Right hindlimb (tissue), 1 donor: Measurements from ENCODE around the gene CPPED1.
A peak's percentile ranks its signal among the peaks of the same experiment; 100 is the strongest.

Experiments used
- DNase-seq: peaks from one replicate; pipeline ENCODE4 v3.0.0-alpha.2; 2018

Gene CPPED1

DNA sequence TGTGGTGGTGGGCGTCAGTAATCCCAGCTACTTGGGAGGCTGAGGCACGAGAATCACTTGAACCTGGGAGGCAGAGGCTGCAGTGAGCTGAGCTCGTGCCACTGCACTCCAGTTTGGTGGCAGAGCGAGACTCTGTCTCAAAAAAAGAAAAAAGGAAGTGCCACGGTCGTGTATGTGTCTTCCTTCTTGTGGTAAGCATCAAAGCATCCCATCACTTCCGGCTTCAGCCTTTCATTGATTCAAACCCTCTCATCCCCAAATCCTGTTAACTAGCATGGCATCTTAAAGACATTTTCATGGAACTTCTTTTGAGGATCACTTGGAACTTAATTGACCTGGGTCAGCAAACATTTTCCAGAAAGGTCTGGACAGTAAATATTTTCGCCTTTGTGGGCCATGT, 126.2 kb downstream of the CPPED1 start:
- no peak for DNase-seq

DNA sequence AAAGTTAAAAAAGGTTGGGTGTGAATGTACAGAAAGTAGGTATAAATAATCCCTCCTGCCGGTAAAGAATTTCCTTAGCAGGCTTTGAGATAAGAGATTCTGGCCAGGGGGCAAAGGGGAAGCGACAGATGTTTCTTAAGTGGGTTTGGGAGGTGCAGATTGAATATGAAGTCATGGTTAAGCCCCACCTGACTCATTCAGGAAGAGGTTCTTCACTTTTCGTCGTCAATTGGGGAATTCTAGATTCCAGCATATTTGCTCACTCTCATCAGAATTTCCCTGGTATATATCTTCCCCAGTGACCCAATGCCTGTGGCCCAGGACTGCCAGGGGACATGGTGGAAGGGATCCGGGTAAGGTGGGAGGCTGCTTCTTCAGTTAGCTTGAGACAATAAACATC, 127.8 kb downstream of the CPPED1 start:
- no peak for DNase-seq

DNA sequence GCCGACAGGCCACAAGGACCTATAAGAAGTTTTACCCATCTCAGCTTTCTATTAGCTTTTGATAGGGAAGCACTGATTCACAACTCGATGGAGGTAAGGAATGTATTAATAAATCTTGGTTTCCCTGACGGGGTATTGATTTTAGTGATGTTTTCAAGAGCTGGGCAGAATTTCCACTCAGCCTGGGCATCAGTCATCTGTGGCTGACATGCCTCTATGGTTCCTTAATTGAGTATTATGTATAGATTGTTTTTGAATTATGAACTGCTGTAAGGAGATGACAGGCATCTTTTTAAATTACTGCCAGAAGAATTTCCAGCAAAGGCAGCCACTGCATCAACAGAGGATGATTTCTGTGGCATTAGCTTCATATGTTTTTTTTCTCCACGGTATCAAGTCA, 128.6 kb downstream of the CPPED1 start:
- no peak for DNase-seq

DNA sequence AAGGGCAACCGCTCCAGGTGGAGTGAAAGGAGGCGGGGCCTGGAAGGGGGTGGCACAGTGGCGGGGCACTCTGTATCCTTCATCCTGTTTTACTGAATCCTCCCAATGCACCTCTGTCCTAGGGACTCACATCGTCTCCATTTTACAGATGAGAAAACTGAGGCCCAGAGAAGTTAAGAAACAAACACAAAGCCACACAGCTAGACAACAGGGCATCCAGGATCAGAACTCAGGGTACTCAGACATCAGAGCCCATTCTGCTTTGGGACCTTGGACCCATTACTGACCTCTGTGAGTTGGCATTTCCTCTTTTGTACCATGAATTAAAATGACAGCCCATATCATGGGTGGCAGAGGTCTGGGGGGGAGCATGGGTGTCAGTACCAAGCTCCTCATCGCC, 129.2 kb downstream of the CPPED1 start:
- no peak for DNase-seq

- DNase-seq = no peak
Measured at GRCh38 chr16:12674071-12674470, 129.6 kb downstream of the CPPED1 start.

DNA sequence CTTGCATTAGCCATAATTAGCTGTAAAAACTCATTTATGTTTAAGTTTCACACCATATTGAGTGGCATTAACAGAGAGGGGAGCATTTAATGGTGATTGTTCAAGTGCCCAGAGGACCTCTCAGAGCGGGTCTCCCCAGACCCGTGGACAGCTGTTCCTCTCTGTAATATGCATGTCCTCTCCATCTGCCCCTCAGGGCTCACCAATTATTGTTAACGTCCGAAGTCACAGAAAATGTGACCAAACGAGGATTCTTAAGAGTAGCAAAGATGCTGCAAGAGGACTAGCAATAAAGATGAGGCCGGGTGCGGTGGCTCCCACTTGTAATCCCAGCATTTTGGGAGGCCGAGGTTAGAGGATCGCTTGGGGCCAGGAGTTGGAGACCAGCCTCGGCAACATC, 130.2 kb downstream of the CPPED1 start:
- no peak for DNase-seq

DNA sequence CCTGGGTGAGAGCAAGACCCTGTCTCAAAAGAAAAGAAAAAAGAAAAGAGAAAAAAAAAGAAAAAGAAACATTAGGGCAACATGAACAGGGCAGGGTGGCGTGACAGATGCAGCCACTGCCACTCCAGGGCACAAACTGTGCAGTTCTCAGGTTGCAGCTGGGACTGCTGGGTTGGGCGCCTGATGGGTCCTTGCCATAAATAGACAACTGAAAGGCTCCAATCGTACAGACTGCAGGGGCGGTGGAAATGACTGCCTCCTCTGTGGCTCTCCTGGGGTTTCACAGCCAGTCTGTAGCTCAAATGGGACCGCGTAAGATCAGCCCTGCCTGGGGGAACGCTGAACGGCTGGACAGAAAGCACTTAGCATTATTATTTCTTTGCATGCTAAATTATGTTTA, 130.7 kb downstream of the CPPED1 start:
- peak; percentile 35 for DNase-seq

- DNase-seq = no peak
Measured at GRCh38 chr16:12669908-12670307, 133.8 kb downstream of the CPPED1 start.

DNA sequence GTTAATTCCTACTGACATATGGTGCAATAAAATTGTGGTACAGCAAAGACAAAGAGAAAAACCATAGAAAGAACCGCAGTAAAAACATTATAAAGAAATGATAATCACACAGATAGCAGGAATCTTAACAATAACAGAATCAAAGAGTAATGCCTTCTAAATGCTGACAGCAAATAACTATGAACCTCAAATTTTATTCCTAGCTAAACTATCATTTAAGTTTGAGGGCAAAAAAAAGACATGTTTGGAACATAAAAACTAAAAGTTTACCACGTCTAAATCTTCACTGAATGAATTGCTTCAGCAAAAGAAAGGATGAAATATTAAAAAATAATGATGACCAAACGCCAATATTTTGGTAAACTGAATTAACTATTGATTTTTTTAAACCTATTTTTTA, 135.8 kb downstream of the CPPED1 start:
- DNase-seq = no peak

DNA sequence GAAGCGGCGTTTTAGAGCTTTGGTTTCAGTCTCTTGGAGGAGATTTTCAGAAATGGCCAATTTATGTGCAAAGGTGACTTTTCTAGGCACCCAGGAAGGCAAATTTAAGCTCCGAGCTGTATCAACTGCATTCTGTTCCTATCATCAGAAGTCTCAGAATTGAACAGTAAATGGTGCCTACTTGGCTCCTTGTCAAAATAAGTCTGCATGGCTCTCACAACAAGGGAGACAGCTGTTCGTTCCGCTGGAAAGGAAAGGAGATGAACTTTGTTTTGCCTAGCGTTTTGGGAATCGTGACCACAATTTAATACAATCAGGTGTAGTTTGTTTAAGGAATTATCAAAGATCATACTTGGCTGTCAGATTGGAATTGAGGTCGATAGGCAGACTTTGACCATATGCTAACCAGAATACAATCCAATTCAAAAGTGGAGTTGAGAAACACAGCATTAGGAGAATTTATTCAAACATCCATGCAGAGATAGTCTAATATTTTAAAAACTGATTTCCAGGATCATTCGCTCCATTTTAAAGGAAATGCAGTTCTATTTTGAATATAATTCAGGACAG, 139.4 kb downstream of the CPPED1 start:
- no peak for DNase-seq

DNA sequence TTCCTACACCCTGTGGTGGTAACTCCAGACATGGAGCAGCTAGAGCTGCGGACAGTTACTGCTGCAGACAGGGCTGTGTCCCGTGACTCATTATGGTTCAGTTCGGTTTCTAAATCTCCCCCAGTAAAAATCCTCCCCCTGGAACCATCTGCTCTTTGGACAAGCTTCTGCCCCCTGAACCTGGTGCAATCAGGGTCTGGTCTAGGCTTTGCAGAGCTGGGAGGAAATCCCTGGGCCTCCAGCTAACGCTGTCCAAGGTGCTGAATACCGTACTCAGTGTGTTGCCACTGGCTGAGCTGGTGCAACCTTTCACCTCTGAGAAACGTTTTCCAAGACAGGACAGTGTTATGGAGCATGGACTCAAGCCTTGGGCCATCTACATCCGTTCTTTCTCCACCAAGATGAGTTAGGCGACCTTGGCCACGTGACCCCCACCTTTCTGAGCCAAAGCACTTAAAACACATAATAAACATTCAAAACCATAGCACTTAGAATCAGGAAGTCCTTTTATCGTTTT, 142.0 kb downstream of the CPPED1 start:
- DNase-seq = peak; percentile 64

DNA sequence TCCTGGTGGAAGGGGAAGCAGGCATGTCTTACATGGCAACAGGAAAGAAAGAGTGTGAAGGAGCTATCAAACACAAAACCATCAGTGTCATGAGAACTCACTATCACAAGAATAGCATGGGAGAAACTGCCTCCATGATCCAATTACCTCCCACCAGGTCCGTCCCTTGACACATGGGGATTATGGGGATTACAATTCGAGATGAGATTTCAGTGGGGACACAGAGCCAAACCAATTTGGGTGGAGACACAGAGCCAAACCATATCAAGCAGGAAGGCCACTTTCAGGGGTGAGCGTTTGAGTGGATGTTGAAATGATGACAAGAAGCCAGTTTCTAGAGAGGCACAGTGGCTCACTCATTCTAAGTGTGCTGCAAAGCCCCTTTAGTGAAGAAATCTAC, 143.8 kb downstream of the CPPED1 start:
- DNase-seq = no peak

DNA sequence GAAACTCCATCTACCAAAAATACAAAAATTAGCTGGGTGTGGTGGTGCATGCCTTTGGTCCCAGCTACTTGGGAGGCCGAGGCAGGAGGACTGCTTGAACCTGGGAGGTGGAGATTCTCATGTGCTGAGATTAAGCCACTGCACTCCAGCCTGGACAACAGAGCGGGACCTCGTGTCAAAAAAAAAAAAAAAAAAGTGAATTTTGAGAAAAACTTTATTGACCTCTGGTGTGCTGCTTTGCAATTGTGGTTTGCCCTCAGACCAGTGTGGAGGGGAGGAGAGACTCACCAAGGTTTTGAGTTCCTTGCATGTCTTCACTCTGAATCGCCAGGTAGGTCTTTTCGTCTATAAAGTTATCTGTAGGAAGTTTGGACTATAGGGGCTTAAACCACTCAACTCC, 145.2 kb downstream of the CPPED1 start:
- no peak for DNase-seq

GRCh38 chr16:12655537-12655936, 148.2 kb downstream of the CPPED1 start:
- no peak for DNase-seq

GRCh38 chr16:12653820-12654392, 149.8 kb downstream of the CPPED1 start:
- no peak for DNase-seq

DNA sequence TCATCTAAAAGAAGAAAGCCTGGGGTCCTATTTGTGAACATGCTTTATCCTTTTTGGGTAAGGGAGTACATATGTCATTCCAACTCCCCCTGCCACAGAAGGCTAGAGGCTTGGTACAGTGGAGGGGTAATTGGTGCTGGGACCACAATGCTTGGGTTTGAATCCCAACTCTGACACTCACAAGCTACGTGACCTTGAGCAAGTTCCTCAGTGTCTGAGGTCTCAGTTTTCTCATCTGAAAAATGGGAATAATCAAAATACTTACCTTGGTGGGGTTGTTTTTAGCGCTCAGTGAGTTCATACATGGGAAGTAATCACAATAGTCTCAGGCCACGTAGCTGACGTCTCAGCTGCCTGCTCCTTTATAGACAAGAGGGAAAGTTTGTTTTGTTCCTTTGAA, 150.8 kb downstream of the CPPED1 start:
- no peak for DNase-seq

DNA sequence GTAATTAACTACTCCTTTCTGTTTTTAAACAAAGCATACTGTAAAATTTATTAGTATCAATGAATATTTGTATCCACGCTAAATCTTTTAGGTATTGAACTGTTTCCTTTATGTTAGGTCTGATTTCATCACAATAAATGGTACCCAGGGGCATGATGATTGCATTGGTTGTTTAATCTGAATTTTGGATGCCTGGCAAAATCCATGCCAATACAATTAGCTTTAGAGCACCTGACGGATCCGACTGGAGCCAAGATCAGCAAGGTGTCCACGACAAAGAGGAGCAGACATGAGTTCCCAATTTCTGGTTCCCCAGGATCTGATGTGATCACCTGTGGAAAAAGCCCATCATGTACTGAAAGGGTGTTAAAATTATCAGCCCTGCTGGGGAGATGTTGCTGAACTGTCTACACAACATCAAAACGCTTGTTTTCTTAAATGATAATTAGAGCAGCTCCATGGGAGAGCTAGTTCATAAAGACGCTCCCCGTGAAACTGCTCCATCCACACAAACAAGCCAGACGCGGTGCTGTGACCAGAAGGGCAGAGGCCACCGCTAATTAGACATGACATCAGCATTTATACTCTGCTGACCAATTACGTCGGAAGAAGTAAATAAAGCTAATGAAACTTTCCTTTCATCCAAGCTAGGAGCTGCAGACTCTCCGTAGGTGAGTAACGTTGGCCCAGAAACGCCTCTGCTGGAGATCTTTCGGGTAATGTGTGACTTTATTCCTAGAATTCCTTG, 151.7 kb downstream of the CPPED1 start:
- DNase-seq = no peak

- DNase-seq = no peak
Measured at GRCh38 chr16:12649356-12649755, 154.3 kb downstream of the CPPED1 start.

DNA sequence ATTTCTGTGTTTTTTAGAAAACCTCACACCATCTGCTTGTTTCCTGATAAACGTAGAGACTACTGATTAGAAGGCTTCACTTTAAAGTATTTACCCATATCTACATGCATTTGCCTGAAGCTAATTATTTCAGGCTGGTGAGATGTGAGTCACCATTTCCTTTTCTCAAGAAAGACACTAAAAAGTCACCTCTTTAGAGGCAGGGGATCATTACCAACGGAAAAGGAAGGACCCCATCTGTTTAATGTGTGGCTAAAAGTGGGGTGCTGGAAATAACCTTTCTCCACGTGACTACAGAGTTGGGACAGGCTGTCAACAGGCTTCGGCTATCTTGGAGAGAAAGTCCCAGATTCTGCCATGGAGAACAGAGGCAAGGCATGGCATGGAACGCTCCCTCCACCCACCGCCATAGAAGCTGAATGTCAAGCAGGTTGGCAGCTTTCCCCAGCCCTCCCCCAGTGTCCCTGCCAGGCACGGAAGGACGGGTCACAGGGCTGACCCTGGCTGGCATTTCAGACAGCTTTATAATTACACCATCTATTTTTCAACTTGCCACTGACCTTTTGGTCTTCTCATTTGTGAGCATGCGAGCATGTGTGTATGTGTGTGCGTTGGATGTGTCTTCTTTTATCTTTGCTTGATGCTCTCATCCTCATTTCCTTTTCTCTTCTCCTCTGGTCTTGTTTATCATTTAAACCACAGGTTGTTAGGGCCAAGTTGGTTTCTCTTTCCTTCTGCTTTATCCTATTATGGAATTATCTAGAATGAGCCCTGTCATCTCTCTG, 157.0 kb downstream of the CPPED1 start:
- DNase-seq = no peak

- no peak for DNase-seq
Measured at GRCh38 chr16:12646098-12646489, 157.6 kb downstream of the CPPED1 start.

DNA sequence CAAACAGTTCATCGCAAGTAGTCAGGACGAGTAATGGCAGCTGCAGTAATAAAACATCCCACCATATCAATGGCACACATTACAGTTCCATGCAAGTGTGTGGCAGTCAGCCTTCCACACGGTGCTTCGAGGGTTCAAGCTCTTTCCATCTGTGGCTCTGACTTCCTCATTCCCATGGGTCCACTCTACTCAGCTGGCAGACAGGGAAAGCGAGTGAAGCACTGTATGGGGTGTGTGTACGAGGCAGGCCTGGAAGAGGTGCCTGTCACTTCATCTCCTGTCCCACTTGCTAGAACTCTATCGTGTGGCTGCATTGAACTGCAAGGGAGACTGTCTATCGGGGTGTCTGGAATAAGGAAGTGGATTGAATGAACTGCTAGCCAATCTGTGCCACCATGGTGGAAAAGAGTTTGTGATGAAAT, 160.6 kb downstream of the CPPED1 start:
- no peak for DNase-seq

- DNase-seq = no peak
Measured at GRCh38 chr16:12639044-12639443, 164.6 kb downstream of the CPPED1 start.

GRCh38 chr16:12637002-12637401, 166.7 kb downstream of the CPPED1 start:
- no peak for DNase-seq

DNA sequence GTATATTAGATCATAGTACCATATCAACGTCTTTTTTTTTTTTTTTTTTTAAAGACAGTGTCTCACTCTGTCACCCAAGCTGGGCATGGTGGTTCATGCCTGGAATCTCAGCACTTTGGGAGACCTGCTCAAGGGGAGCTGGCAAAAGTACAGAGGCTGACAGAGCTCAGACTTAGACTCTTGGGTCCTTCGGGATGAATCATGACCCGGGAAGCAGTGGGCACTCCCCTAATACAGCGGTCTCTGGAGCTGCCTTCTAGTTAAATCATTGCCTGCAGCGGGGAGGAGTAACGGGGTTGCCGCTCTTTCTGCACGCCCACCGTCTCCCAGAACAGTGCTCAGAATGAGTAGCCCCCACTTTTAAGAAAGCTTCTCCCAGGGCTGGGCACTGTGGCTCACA, 174.4 kb downstream of the CPPED1 start:
- DNase-seq = no peak
